Measurements from ENCODE around the gene PABPN1.

PABPN1 gene

DNA sequence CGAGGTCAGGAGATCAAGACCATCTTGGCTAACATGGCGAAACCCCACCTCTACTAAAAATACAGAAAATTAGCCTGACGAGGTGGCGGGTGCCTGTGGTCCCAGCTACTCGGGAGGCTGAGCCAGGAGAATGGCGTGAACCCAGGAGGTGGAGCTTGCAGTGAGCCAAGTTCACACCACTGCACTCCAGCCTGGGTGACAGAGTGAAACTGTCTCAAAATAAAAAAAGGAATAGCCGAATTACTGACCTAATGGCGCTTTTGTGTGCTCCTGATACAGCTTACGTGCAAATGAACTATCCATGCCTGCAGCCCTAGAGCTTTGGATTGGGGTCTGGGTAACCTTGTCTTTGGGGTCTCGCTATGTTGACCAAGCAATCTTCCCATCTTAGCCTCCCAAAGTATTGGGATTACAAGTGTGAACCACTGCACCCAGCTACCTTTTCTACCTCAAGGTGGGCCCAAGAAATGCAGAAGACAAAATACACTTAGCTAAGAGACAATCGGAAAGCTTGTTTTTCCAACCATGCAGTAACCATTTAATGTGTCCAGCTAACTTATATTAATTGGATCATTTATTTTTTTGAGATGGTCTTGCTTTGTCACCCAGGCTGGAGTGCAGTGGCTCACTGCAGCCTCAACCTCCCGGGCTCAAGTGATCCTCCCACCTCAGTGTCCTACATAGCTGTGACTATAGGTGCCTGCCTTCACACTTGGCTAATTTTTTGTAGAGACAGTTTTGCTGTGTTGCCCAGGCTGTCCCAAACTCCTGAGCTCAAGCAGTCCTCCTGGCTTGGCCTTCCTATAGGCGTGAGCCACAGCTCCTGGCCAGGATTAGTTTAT is 5.5 kb downstream of the PABPN1 start:
- no peak overlapping the region for H3K4me3 ChIP-seq (ENCODE audit: low read depth, low read length)
- DNase-seq = no peak
- peaks cover 1% of the 10 kb centered on the region; the same call in 1 of the 2 replicates for H3K27me3 ChIP-seq
- no peaks in the 10 kb centered on the region; the same call in 1 of the 2 replicates for H3K9me3 ChIP-seq
- H3K4me1 ChIP-seq = no peaks in the 10 kb centered on the region; the same call in 1 of the 2 replicates
- H3K36me3 ChIP-seq = peaks cover 25% of the 10 kb centered on the region
- TF ChIP-seq CTCF (IDR thresholded peaks at IDR 0.05; ENCODE audit: low read depth, low read length) = no peak

DNA sequence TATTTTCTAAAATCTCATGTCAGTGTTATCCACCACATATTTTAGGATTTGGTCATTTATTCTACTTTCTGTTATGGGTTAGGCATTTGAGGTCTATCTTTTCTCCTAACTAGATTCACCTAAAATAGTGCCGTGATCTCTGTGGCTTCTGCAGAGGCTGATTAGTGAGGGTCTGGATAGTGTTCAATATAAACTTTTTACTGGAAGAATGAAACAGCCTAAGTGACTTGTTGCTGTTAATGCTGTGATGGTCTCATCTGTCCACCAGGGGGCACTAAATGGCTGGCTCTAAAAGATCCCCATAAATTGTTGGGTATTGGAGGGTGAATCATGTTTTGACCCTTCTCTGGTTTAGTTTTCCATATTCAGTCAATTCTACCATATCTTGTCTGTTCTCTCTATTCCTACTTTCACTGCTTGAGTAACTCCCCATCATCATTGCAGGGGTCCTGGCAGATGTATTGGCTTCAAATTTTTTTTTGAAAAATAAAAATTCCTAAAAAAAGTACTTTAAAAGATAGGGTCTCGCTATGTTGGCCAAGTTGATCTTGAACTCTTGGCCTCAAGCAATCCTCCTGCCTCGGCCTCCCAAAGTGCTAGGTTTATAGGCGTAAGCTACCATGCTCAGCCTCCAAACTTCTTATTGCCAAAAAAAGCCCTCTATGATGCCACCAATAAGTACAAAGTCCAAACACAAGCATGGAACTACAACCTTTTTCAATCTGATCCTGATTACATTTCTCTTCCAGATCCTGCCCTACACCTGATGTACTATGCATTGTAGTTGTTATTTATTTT is 6.9 kb downstream of the PABPN1 start:
- TF ChIP-seq CTCF (IDR thresholded peaks at IDR 0.05; ENCODE audit: low read depth, low read length) = peak; percentile 92
- Histone ChIP-seq H3K9me3 (no peaks in the 10 kb centered on the region), H3K27me3 (peaks cover 5% of the 10 kb centered on the region), H3K4me1 (no peaks in the 10 kb centered on the region; the same call in 1 of the 2 replicates), H3K4me3 (ENCODE audit: low read depth, low read length) (no peak overlapping the region), H3K36me3 (peaks cover 19% of the 10 kb centered on the region)
- DNase-seq = peak; percentile 66

- H3K4me3 ChIP-seq (ENCODE audit: low read depth, low read length) = no peak overlapping the region
- H3K27me3 ChIP-seq = peaks cover 15% of the 10 kb centered on the region
- TF ChIP-seq CTCF (IDR thresholded peaks at IDR 0.05; ENCODE audit: low read depth, low read length) = no peak
- H3K9me3 ChIP-seq = no peaks in the 10 kb centered on the region; the same call in 1 of the 2 replicates
- H3K4me1 ChIP-seq = no peaks in the 10 kb centered on the region
- no peaks in the 10 kb centered on the region for H3K36me3 ChIP-seq
- no peak for DNase-seq
Observed at GRCh38 chr14:23335623-23336022, 14.4 kb downstream of the PABPN1 start.

DNA sequence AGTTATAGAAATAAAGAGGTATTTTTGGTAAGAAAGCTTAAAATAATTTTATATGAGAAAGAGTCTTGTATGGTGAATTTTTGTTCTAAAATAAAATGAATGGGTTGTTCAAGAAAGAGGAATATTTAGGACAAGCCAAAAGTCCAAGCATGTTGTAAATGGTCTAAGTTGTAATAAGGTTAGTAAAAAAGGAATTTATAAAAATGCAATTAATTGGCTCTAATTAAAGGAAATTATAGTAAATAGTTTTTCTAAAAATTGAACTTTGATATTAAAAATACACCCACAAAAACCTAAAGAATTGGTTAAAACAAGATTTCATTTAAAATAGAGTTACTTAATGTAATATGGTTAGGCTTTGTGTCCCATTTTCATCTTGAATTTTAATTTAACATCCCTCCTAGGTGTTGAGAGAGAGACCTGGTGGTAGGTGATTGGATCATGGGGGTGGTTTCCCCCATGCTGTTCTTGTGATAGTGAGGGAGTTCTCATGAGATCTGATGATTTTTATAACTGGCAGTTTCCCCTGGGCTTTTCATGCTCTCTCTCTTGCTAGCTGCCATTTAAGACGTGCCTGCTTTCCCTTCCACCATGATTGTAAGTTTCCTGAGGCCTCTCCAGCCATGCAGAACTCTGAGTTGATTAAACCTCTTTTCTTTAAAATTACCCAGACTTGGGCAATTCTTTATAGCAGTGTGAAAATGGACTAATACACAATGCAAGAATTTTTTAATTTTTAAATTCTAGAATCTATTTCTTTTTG is 18.4 kb downstream of the PABPN1 start:
- Histone ChIP-seq H3K36me3 (no peaks in the 10 kb centered on the region), H3K9me3 (no peaks in the 10 kb centered on the region; the same call in 1 of the 2 replicates), H3K4me3 (ENCODE audit: low read depth, low read length) (no peak overlapping the region), H3K27me3 (peaks cover 11% of the 10 kb centered on the region; the same call in 1 of the 2 replicates), H3K4me1 (no peaks in the 10 kb centered on the region)
- no peak for DNase-seq
- no peak for TF ChIP-seq CTCF (IDR thresholded peaks at IDR 0.05; ENCODE audit: low read depth, low read length)

DNA sequence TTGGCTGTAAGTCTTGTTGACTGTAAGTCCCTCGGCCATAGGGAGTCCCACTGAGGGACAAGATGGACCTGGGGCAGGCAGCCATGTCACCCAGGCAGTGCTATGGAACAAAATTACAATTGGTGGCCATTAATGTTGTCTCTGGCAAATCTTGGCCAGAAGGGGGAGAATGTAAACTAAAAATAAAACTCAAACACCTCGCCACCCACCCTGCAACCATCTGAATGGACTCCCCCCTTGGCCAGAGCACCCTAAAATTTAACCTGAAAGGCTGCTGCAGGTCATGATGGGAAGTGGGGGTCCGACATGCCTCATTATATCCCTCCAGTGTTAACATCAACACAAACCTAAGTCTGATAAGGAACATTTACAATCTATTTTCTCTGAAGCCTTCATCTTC is 23.2 kb downstream of the PABPN1 start:
- Histone ChIP-seq H3K27me3 (no peaks in the 10 kb centered on the region; the same call in 1 of the 2 replicates), H3K36me3 (no peaks in the 10 kb centered on the region), H3K4me3 (ENCODE audit: low read depth, low read length) (no peak overlapping the region), H3K9me3 (no peaks in the 10 kb centered on the region; the same call in 1 of the 2 replicates), H3K4me1 (no peaks in the 10 kb centered on the region)
- DNase-seq = no peak
- peak; percentile 22; the same call in 1 of the 2 replicates for TF ChIP-seq CTCF (IDR thresholded peaks at IDR 0.05; ENCODE audit: low read depth, low read length)
